Measurements from ENCODE around the gene CFAP20DC.

The CFAP20DC gene

DNA sequence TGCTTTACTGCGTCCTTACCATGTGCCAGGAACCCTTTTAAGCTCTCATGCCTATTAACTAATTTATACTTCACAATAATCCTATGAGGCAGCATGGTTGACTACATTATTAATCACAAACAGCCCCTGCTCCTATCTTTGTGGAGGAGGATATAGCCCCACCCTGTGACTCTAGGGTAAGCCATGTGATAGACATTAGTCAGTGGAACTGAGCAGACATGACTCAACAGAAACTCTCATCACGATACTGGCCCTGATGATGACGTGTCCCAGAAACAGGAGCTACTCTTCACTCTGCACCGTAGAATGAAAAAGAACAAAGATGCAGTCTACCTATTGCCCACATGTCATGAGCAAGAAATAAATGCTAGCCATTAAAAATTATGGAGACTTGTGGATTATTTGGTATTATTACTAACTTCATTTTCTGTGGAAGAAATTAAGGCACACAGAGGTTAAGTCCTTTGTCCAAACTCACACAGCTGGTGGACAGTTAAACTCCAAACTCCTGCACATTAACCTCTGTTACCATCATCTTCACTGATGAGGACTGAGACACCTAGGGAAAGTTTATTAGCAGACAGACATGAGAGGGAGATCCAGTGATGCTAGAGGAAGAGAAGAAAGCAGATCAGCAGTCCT, 51.2 kb downstream of the CFAP20DC start:
- Histone ChIP-seq H3K79me2 (ENCODE audit: control insufficient read depth, low read length) (no peaks in the 10 kb centered on the region), H3K9me3 (ENCODE audit: control insufficient read depth, insufficient read depth, low read length) (no peaks in the 10 kb centered on the region), H4K20me1 (ENCODE audit: control insufficient read depth, insufficient read depth, low read depth, low read length) (no peaks in the 10 kb centered on the region), H3K27ac (ENCODE audit: low read depth, low read length) (no peak overlapping the region), H3K4me3 (ENCODE audit: low read length) (no peak overlapping the region), H3K9me2 (replicated peaks; ENCODE audit: control insufficient read depth, low read length) (no peaks in the 10 kb centered on the region), H3K4me2 (ENCODE audit: low read length) (no peak overlapping the region), H3F3A (ENCODE audit: control insufficient read depth, insufficient read depth) (no peaks in the 10 kb centered on the region), H3K36me3 (ENCODE audit: control insufficient read depth, low read length) (no peaks in the 10 kb centered on the region), H3K4me1 (ENCODE audit: control insufficient read depth, low read length) (peaks cover 19% of the 10 kb centered on the region), H3K27me3 (ENCODE audit: control insufficient read depth, low read length) (no peaks in the 10 kb centered on the region)
- TF ChIP-seq, protein P1, sequence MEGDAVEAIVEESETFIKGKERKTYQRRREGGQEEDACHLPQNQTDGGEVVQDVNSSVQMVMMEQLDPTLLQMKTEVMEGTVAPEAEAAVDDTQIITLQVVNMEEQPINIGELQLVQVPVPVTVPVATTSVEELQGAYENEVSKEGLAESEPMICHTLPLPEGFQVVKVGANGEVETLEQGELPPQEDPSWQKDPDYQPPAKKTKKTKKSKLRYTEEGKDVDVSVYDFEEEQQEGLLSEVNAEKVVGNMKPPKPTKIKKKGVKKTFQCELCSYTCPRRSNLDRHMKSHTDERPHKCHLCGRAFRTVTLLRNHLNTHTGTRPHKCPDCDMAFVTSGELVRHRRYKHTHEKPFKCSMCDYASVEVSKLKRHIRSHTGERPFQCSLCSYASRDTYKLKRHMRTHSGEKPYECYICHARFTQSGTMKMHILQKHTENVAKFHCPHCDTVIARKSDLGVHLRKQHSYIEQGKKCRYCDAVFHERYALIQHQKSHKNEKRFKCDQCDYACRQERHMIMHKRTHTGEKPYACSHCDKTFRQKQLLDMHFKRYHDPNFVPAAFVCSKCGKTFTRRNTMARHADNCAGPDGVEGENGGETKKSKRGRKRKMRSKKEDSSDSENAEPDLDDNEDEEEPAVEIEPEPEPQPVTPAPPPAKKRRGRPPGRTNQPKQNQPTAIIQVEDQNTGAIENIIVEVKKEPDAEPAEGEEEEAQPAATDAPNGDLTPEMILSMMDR (IDR thresholded peaks at IDR 0.05; ENCODE audit: low read depth, low read length, poor library complexity, severe bottlenecking), result no peak
- TF ChIP-seq EZH2phosphoT487 (IDR thresholded peaks at IDR 0.05; ENCODE audit: borderline replicate concordance, low read length), result no peak

- H3K4me2 ChIP-seq (ENCODE audit: low read length), result no peak overlapping the region
- no peaks in the 10 kb centered on the region for H3K27me3 ChIP-seq (ENCODE audit: control insufficient read depth, low read length)
- peaks cover 19% of the 10 kb centered on the region for H3K4me1 ChIP-seq (ENCODE audit: control insufficient read depth, low read length)
- H3K79me2 ChIP-seq (ENCODE audit: control insufficient read depth, low read length), result no peaks in the 10 kb centered on the region
- TF ChIP-seq, protein P1 (IDR thresholded peaks at IDR 0.05; ENCODE audit: low read depth, low read length, poor library complexity, severe bottlenecking), result no peak
- TF ChIP-seq EZH2phosphoT487 (IDR thresholded peaks at IDR 0.05; ENCODE audit: borderline replicate concordance, low read length), result no peak
- no peak overlapping the region for H3K4me3 ChIP-seq (ENCODE audit: low read length)
- H3K27ac ChIP-seq (ENCODE audit: low read depth, low read length), result no peak overlapping the region
- H3F3A ChIP-seq (ENCODE audit: control insufficient read depth, insufficient read depth), result no peaks in the 10 kb centered on the region
- no peaks in the 10 kb centered on the region for H3K9me3 ChIP-seq (ENCODE audit: control insufficient read depth, insufficient read depth, low read length)
- no peaks in the 10 kb centered on the region for H3K9me2 ChIP-seq (replicated peaks; ENCODE audit: control insufficient read depth, low read length)
- H3K36me3 ChIP-seq (ENCODE audit: control insufficient read depth, low read length), result no peaks in the 10 kb centered on the region
- H4K20me1 ChIP-seq (ENCODE audit: control insufficient read depth, insufficient read depth, low read depth, low read length), result no peaks in the 10 kb centered on the region
These were observed 53.1 kb downstream of the CFAP20DC start for GRCh38 chr3:58996730-58997129.

DNA sequence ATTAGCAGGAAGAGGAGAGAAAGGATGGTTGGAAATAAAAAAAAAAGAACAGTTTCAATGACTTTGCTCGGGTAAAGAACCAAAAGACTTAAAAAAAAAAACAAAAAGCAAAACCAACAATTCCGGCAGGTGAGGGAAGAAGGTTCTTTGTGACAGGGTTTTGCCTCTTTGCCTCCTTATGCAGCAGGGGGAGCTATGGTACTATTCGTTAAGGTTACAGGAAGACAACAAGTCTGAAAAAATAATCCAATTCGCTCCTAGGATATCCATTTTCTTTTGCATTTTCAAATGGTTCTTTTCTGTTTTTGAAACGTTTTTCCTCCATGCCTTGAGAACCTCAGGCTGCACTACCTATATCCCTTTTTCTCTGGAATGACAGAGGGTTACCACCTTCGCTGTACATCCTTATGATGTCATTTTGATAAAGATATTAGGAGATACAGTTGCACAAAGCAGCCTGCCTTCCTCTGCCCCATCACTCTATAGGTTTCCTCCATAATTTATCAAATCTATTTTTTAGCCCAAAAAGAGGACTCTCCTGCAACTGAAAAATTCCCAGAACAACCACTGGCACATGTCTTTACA, 55.0 kb downstream of the CFAP20DC start:
- H3F3A ChIP-seq (ENCODE audit: control insufficient read depth, insufficient read depth), result no peaks in the 10 kb centered on the region
- no peaks in the 10 kb centered on the region for H3K27me3 ChIP-seq (ENCODE audit: control insufficient read depth, low read length)
- peak overlapping the region; percentile 36 for H3K4me2 ChIP-seq (ENCODE audit: low read length)
- no peaks in the 10 kb centered on the region for H3K9me3 ChIP-seq (ENCODE audit: control insufficient read depth, insufficient read depth, low read length)
- H3K9me2 ChIP-seq (replicated peaks; ENCODE audit: control insufficient read depth, low read length), result no peaks in the 10 kb centered on the region
- no peaks in the 10 kb centered on the region for H3K36me3 ChIP-seq (ENCODE audit: control insufficient read depth, low read length)
- peak overlapping the region; percentile 31; the same call in 1 of the 2 replicates for H3K4me3 ChIP-seq (ENCODE audit: low read length)
- no peak for TF ChIP-seq EZH2phosphoT487 (IDR thresholded peaks at IDR 0.05; ENCODE audit: borderline replicate concordance, low read length)
- TF ChIP-seq, protein P1 (IDR thresholded peaks at IDR 0.05; ENCODE audit: low read depth, low read length, poor library complexity, severe bottlenecking), result peak; percentile 75
- no peaks in the 10 kb centered on the region for H3K79me2 ChIP-seq (ENCODE audit: control insufficient read depth, low read length)
- peaks cover 15% of the 10 kb centered on the region for H3K4me1 ChIP-seq (ENCODE audit: control insufficient read depth, low read length)
- no peak overlapping the region for H3K27ac ChIP-seq (ENCODE audit: low read depth, low read length)
- no peaks in the 10 kb centered on the region for H4K20me1 ChIP-seq (ENCODE audit: control insufficient read depth, insufficient read depth, low read depth, low read length)
